HG02970 (cell line): Measurements from ENCODE around the gene ALG1.
"Not testable (repeated sequence)": the region's sequence is repeated elsewhere in the genome, so short reads cannot be mapped to it uniquely, and the experiment has no call there.

ENCODE experiments used
- ATAC-seq: cut with Tn5 transposase; IDR thresholded peaks from one replicate; pipeline ENCODE4 v1.9.1; 2021; ENCODE audit warnings: mild to moderate bottlenecking, moderate library complexity, moderate number of reproducible peaks; ENCODE audit not compliant: unreplicated experiment, low FRiP score

Gene ALG1

GRCh38 chr16:5097061-5097469 lies 25.4 kb downstream of the ALG1 start:
- not testable (repeated sequence) for ATAC-seq

DNA sequence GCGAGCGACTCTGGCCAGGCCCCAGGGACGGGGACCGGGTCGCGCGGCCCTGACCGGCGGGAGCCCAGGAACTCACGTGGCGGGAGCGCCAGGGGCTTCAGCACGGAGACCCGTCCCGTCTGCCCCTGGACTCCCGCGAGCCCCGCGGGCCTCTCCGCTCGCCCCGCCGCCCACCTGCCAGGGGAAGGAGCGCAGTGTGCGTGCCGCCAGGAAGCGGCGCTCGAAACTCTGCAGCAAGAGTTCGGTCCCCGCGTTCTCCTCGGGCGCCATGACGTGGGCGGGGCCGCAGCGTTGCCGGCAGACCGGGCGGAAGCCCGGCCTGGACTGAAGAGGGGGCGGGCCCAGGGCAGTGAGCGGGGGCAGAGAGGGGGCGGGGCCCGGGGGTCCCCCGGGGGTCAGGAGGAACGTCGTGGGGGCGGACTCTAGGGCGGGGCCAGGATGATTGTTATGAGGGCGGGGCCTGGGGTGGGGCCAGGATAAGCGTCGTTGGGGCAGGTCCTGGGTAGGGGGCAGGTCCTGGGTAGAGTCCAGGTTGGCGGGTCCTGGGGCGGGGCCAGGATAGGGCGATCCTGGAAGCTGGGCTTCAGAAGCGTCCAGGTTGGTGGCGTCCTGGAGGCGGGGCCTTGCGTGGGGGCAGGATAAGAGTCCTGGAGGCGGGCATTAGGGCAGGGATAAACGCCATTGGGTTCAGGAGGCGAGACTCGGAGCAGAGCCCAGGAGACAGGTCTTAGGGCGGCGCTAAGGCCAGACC lies 26.0 kb downstream of the ALG1 start, which contains the start of gene EEF2KMT:
EEF2KMT (minus strand) TSS at position 326 of the 751 bp plus-strand sequence; CDS start at position 270, 56 bp downstream.
- ATAC-seq, result peak; percentile 100

DNA sequence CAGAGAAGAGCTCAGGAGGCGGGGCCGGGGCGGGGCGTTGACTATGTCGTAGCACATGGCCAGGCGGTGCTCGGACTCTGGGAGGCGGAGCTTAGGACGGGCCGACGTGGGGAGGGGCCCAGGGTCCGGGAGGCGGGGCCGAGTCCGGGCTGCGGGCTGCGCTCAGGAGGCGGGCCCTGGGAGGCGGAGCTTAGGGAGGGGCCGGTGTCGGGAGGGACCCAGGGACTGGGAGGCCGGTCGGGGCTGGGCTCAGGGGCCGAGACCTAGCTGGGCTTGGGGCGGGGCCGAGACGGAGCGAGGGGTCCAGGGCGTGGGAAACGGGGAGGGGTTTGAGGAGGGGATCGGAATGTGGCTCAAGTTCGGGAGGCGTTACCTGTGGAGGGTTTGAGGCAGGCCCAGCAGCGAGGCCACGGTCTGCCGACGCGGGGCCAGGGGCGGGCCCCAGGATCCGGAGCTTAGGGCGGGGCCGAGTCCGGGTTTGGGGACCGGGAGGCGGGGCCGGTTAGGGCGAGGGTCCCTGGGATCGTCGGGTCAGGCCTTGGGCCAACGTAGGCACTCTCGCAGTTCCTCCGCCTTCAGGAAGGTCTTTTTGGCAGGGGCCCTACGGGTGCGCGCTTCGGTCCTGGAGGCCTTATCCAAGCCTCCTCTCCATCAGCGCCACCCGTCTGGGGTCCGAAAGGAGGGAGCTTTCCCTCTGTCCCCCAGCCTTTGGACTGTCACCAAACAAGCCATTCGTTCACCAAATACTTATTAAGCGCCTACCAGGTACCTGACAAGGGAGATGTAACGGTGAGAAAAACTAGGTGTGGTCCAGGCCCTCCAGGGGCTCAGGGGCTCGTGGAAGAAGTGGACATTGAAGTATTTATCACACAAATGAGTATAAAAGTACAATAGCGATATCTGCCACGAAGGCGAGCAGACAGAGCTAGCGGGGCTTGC lies 26.8 kb downstream of the ALG1 start:
- not testable (repeated sequence) for ATAC-seq

GRCh38 chr16:5099174-5099573 lies 27.5 kb downstream of the ALG1 start:
- ATAC-seq, result not testable (repeated sequence)

DNA sequence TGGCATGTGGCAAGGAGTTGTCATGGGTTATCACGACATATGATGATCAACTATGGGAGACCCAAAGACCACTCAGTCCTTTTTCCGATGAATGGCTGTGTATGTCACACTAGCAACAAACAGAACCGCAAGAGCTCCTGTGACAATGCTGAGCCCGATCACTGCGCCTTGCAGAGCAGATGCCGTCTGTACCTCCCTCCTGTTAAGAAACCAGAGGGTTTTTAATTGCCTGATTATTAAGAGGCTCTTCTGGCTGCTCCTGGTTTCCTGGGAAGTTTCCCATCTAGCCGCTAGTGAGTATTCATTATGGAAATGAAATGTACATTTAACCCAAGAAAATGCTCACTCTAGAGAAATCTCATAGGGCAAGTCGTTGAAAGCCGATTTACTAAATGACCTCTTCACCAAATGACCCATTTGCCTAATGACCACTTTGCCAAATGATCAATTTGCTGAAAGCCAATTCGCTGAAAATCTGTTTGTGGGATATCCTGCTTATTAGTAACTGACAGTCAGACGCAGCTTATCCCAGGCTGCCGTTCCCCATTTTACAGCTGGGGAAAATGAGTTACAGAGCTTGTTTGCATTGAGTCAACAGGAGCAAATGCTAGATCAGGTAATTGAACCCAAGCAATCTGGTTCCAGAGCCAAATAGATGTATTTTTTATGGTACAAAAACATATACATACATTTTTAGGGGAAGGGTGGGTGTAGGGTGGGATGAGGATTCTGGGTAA lies 31.8 kb downstream of the ALG1 start:
- not testable (repeated sequence) for ATAC-seq

GRCh38 chr16:5105039-5105438 lies 33.4 kb downstream of the ALG1 start:
- ATAC-seq, result not testable (repeated sequence)

GRCh38 chr16:5108505-5109158 lies 37.0 kb downstream of the ALG1 start:
- no peak for ATAC-seq

- not testable (repeated sequence) for ATAC-seq
Observed at GRCh38 chr16:5110933-5111332, 39.3 kb downstream of the ALG1 start.

DNA sequence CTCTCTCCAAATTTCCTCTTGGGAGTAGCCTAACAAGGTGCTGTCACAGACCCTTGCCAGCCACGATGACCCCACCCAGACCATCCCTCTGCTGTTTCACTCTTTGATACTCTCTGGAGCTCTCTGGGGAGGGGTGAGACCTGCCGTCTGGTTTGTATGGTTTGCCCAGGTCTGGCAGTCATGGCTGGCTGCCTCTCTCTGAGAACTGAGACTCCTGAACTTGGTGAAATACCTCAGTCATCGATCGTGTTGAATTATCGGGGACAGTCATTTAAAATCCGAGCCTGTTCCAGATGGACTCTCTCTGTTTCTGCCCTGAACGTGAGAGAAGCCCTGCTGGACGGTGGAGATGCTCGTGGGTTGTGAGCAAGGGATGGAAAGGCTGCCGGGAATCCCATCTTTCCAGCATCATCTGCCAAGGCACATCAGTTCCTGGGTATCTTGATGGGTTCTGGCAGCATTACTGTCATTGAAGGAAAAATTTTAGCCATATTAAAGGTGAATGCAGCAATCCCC lies 45.2 kb downstream of the ALG1 start:
- ATAC-seq, result not testable (repeated sequence)

DNA sequence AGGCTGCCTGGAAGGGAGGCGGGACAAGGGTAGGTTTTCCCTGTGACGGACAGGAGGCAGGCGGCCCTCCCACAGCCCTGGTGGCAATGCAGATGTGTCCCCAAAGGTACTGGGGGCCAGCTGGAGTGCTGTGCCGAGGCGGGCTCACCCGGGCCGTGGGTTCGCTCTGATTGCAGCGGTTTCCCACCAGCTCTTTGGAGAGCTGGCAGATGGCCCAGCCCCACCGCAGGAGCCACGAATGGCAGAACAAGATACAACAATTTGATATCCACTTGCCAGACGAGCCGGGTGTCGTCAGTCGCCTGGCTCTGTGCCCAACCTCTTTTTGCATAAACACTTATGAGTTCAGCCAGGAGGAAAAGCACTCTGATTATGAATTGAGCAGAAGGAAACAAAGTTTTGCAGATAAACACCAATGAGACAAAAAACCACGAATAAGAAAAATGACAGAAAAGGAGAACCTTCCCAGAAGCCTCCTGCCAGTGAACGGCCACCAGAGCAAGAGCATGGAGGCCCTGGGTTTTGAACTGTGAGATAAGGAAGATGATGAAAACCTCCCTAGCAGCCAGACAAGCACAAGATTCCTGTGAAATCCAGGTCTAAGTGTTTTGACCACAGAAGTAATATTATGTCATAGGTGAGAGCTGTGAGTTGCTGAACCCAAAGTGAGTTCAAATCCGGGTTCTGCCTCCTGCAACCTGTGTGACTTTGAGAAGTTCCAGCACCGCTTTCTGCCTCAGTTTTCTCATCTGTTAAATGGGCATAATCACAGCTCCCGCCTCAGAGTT lies 45.9 kb downstream of the ALG1 start:
- not testable (repeated sequence) for ATAC-seq

DNA sequence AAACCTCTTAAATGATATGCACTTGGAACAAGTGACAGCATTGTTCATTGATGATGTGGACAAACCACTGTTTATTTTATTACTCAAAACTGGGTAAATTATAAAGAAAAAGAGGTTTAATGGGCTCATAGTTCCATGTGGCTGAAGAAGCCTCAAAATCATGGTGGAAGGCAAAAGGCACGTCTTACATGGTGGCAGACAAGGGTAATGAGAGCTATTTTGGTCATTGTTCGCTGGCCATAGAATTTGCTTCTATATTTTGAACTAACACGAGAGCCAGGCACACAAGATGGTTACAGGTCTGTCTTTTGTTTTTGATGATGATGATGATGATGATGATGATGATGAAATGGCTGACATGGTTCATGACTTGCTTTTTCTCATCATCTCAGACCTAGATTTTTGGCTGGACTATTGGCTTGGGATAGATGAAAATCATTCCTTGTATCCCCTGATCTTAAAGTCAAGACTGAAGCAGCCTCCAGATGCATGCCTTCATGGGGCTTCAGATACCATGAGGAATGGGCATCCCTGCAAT lies 59.9 kb downstream of the ALG1 start:
- not testable (repeated sequence) for ATAC-seq

DNA sequence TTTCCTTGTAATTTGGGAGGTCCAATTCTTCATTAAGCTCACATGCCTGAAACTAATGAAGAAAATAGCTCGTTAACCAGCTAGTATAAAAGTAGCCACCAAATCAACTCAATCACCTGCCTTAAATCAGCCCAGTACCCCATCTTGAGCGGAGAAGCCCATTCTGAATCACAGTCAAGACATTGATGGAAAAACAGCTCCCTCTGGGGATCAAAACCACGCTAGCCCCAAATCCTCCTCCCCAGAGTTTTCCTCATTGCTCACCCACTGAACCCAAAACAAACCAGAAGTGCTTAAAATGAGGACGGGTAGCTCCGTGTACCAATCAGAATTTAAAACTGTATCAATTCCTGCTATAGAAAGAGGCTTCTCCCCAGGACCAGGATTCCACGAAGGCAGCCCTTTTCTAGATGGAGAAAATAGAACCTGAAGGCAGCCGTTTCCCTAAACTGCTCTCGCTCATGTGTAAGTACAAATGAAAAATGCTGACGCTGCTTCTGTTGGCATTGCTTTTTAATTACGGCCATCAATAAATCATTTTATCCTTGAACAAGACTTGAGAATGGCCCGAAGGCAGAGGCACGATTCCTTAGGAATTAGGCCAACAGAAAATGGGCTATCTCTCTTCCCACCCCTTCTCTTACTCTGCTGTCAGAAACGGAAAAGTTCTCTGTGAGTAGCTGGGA lies 61.4 kb downstream of the ALG1 start:
- ATAC-seq, result not testable (repeated sequence)

- not testable (repeated sequence) for ATAC-seq
Observed at GRCh38 chr16:5134739-5135452, 63.3 kb downstream of the ALG1 start.
